K562 (cell line): ENCODE measurements around the gene ALAS2. TPM values are rescaled to one million over a fixed set of nuclear protein-coding genes. Genes with fewer than 3 reads are reported as not detected.

Source experiments
- BDP1 ChIP-seq: IDR thresholded peaks from 3 replicates; pipeline ENCODE4 v1.6.1; 2011; ENCODE audit not compliant: insufficient read length, insufficient read depth
- C11orf30 ChIP-seq: fragments of 450-650 bp; IDR thresholded peaks from 2 replicates; pipeline ENCODE4 v1.6.1; 2016; ENCODE audit warnings: low read depth, mild to moderate bottlenecking
- CBFB ChIP-seq: sonication (generic); formaldehyde crosslinking; IDR thresholded peaks from 2 replicates; pipeline ENCODE4 v1.4.0; 2020; ENCODE audit warnings: mild to moderate bottlenecking, missing genetic modification reagents
- CEBPG ChIP-seq, 3 experiments: fragments of 200-800 bp in 1 of 3; sonication (Bioruptor generic) in 1 of 3; sonication (generic) in 1 of 3; formaldehyde crosslinking in 1 of 3; IDR thresholded peaks in 2 of 3; conservative IDR thresholded peaks in 1 of 3; 2 replicates each; pipeline versions ENCODE4 v1.6.1 to v1.8.0; 2016 to 2022; ENCODE audit warnings: missing compliant biosample characterization in 2 of 3, missing genetic modification characterization in 2 of 3, mild to moderate bottlenecking in 1 of 3, missing genetic modification reagents in 1 of 3
- HEY1 ChIP-seq: fragments of 250-450 bp; sonication (Bioruptor Pico); IDR thresholded peaks from 2 replicates; pipeline ENCODE4 v1.5.0; 2020; ENCODE audit warnings: mild to moderate bottlenecking, moderate library complexity, borderline replicate concordance
- MAZ ChIP-seq, 2 experiments: fragments of 450-650 bp in 1 of 2; sonication (generic) in 1 of 2; formaldehyde crosslinking; IDR thresholded peaks in 1 of 2; conservative IDR thresholded peaks in 1 of 2; 2 replicates each; pipeline versions ENCODE4 v1.4.0 to v1.5.0; 2020; ENCODE audit warnings: mild to moderate bottlenecking in 1 of 2, missing genetic modification reagents in 1 of 2
- MTA3 ChIP-seq: fragments of 450-650 bp; formaldehyde crosslinking; IDR thresholded peaks from 2 replicates; pipeline ENCODE4 v1.6.1; 2017; ENCODE audit warnings: mild to moderate bottlenecking, borderline replicate concordance
- NFATC3 ChIP-seq: fragments of 450-650 bp; IDR thresholded peaks from 2 replicates; pipeline ENCODE4 v1.6.1; 2017; ENCODE audit warnings: mild to moderate bottlenecking
- POLR2AphosphoS2 ChIP-seq: IDR thresholded peaks from 2 replicates; pipeline ENCODE4 v1.6.1; 2012; ENCODE audit warnings: low read length, improper control_type of control experiment
- PRPF4 ChIP-seq: fragments of 200-400 bp; formaldehyde crosslinking; IDR thresholded peaks from one replicate; pipeline ENCODE4 v1.6.1; 2017; ENCODE audit warnings: low read length, low read depth, mild to moderate bottlenecking; ENCODE audit not compliant: insufficient read depth, poor library complexity, severe bottlenecking
- SIRT6 ChIP-seq: IDR thresholded peaks from one replicate; pipeline ENCODE4 v1.6.1; 2012; ENCODE audit warnings: low read depth, mild to moderate bottlenecking, control low read depth, inconsistent platforms, low read length, moderate library complexity
- SMAD3 ChIP-seq: fragments of 450-650 bp; formaldehyde crosslinking; conservative IDR thresholded peaks from 2 replicates; pipeline ENCODE4 v1.4.0; 2020; ENCODE audit warnings: mild to moderate bottlenecking
- SOX6 ChIP-seq: fragments of 450-650 bp; IDR thresholded peaks from 2 replicates; pipeline ENCODE4 v1.6.1; 2014; ENCODE audit warnings: mild to moderate bottlenecking
- ZFP1 ChIP-seq: fragments of 450-650 bp; formaldehyde crosslinking; IDR thresholded peaks from 2 replicates; pipeline ENCODE4 v1.4.0; 2020; ENCODE audit warnings: mild to moderate bottlenecking, mixed read lengths
- ZNF12 ChIP-seq: sonication (generic); formaldehyde crosslinking; IDR thresholded peaks from 2 replicates; pipeline ENCODE4 v1.4.0; 2020; ENCODE audit warnings: mild to moderate bottlenecking, missing genetic modification reagents
- ZNF121 ChIP-seq: sonication (generic); formaldehyde crosslinking; conservative IDR thresholded peaks from 2 replicates; pipeline ENCODE4 v1.8.0; 2022; ENCODE audit warnings: missing genetic modification reagents
- ZNF146 ChIP-seq: IDR thresholded peaks from one replicate; pipeline ENCODE4 v1.6.1; 2018; ENCODE audit warnings: missing compliant biosample characterization; ENCODE audit not compliant: unreplicated experiment
- ZNF253 ChIP-seq: fragments of 250-450 bp; sonication (Bioruptor Pico); conservative IDR thresholded peaks from 2 replicates; pipeline ENCODE4 v1.6.1; 2021; ENCODE audit warnings: mild to moderate bottlenecking
- ZNF311 ChIP-seq: fragments of 250-450 bp; sonication (Bioruptor Pico); IDR thresholded peaks from 2 replicates; pipeline ENCODE4 v1.4.0; 2020; ENCODE audit warnings: mild to moderate bottlenecking, moderate library complexity
- ZNF444 ChIP-seq: fragments of 250-450 bp; sonication (Bioruptor Pico); IDR thresholded peaks from 2 replicates; pipeline ENCODE4 v1.4.0; 2020; ENCODE audit warnings: mild to moderate bottlenecking, moderate library complexity
- polyA plus RNA-seq, 8 experiments: library from polyadenylated mRNA; depleted of rRNA in 4 of 8; stranded (reverse) in 5 of 8; unstranded in 3 of 8; fragments of >200 nt; fragmentation: Nextera tagmentation in 2 of 8; fragmentation: Illumina TruSeq in 1 of 8; extraction: Ambion mirVana in 2 of 8; extraction: Trizol in 1 of 8; gene quantifications; 2 replicates each; pipeline versions ENCODE4 v1.2.1 to v1.2.3, GENCODE V29; 2011 to 2014; ENCODE audit warnings: inconsistent platforms in 1 of 8, missing spikeins in 1 of 8
- total RNA-seq, 7 experiments: library from RNA; depleted of rRNA in 6 of 7; stranded (reverse); fragments of >200 nt in 6 of 7; fragmentation: Illumina TruSeq in 2 of 7; extraction: Trizol in 2 of 7; gene quantifications; 2 replicates each; pipeline versions ENCODE4 v1.2.1 to v1.2.3, GENCODE V29; 2011 to 2021; ENCODE audit warnings: low replicate concordance in 1 of 7
- TF ChIP-seq, protein P1 (sequence below): fragments of 250-450 bp; sonication (Bioruptor Pico); IDR thresholded peaks from 2 replicates; pipeline ENCODE4 v1.9.0; 2021; ENCODE audit warnings: mild to moderate bottlenecking, inconsistent platforms
- TF ChIP-seq, protein P2 (sequence below): fragments of 450-650 bp; formaldehyde crosslinking; IDR thresholded peaks from 2 replicates; pipeline ENCODE4 v1.4.0; 2022; ENCODE audit warnings: missing genetic modification characterization
- TF ChIP-seq, protein P3 (sequence below): IDR thresholded peaks from 2 replicates; pipeline ENCODE4 v1.6.1; 2011; ENCODE audit warnings: borderline replicate concordance, low read depth, mild to moderate bottlenecking, moderate library complexity, low read length; ENCODE audit not compliant: insufficient read depth, poor library complexity, severe bottlenecking

The ALAS2 gene
- total and polyA plus RNA-seq, 9 of the 15 experiments (the other 6 are each of a cell fraction or from before 2014, with no cell fraction given) = 14.6 to 101 (median 33.4) TPM

DNA sequence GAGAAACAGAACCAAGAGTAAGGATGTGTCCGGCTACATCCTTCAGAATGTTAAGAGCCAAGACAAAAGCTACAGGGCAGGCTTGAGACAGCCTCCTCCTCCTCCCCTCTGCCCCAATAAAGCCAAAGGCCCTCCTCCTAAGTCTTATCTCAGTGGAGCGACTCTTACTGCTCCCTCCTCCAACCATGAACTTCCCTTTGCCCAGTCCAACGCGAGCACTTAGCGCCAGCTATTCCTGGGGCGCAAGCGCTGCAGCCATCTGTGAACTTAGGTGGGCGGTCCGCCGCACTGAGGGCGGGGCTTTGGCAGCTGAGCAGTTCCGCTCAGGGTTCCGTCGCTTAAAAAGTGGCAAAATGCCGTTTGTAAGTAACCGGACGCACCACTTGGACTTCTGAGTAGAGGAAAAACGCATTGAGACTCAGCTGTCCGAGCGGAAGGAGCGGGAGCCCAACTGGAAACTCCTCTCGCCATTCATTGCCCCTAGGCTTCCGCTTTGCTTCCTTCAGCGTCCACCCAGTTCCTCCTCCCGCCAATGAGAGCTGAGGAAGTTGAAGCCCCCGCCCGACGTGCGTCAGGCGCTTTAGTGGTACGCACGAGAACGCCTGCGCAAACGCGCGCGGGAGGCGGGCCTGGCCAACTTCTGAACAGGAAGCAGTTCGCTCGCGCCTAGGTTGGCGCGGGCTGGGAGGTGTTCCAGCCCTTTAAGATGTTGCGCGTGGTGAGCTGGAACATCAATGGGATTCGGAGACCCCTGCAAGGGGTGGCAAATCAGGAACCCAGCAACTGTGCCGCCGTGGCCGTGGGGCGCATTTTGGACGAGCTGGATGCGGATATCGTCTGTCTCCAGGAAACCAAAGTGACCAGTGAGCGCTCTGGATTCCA is 30.8 kb downstream of the ALAS2 start, which contains the start of gene APEX2 (continued):
- TF ChIP-seq, protein P1, sequence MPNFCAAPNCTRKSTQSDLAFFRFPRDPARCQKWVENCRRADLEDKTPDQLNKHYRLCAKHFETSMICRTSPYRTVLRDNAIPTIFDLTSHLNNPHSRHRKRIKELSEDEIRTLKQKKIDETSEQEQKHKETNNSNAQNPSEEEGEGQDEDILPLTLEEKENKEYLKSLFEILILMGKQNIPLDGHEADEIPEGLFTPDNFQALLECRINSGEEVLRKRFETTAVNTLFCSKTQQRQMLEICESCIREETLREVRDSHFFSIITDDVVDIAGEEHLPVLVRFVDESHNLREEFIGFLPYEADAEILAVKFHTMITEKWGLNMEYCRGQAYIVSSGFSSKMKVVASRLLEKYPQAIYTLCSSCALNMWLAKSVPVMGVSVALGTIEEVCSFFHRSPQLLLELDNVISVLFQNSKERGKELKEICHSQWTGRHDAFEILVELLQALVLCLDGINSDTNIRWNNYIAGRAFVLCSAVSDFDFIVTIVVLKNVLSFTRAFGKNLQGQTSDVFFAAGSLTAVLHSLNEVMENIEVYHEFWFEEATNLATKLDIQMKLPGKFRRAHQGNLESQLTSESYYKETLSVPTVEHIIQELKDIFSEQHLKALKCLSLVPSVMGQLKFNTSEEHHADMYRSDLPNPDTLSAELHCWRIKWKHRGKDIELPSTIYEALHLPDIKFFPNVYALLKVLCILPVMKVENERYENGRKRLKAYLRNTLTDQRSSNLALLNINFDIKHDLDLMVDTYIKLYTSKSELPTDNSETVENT (CRISPR knock-in tag) = no peak
- no peak for TF ChIP-seq CEBPG (CRISPR knock-in tag; IDR thresholded peaks at IDR 0.05)
- TF ChIP-seq CEBPG (tag; conservative IDR thresholded peaks at IDR 0.05 in 1 of 2, IDR thresholded peaks at IDR 0.05 in 1 of 2) = no peak
- TF ChIP-seq ZNF146 (CRISPR knock-in tag) = no peak
- TF ChIP-seq ZNF311 (CRISPR knock-in tag) = no peak
- no peak for TF ChIP-seq HEY1 (CRISPR knock-in tag)
- no peak for TF ChIP-seq ZNF253 (CRISPR knock-in tag)
- no peak for TF ChIP-seq ZNF12 (CRISPR knock-in tag)
- TF ChIP-seq PRPF4 = no peak
- no peak for TF ChIP-seq ZNF444 (CRISPR knock-in tag)
- TF ChIP-seq CBFB (CRISPR knock-in tag) = no peak
- TF ChIP-seq MAZ (CRISPR knock-in tag; conservative IDR thresholded peaks at IDR 0.05 in 1 of 2, IDR thresholded peaks at IDR 0.05 in 1 of 2) = peak in 1 of 2 experiments; percentile 76; a peak in 2 of 4 replicates
- TF ChIP-seq, protein P2, sequence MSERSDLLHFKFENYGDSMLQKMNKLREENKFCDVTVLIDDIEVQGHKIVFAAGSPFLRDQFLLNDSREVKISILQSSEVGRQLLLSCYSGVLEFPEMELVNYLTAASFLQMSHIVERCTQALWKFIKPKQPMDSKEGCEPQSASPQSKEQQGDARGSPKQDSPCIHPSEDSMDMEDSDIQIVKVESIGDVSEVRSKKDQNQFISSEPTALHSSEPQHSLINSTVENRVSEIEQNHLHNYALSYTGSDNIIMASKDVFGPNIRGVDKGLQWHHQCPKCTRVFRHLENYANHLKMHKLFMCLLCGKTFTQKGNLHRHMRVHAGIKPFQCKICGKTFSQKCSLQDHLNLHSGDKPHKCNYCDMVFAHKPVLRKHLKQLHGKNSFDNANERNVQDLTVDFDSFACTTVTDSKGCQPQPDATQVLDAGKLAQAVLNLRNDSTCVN = no peak
- no peak for TF ChIP-seq ZNF121 (CRISPR knock-in tag)
- TF ChIP-seq POLR2AphosphoS2 = no peak
- TF ChIP-seq SMAD3 (CRISPR knock-in tag) = no peak
- TF ChIP-seq SOX6 = no peak; the same call in 1 of the 2 replicates
- no peak for TF ChIP-seq NFATC3
- peak; percentile 57 for TF ChIP-seq C11orf30
- no peak for TF ChIP-seq SIRT6
- TF ChIP-seq, protein P3, sequence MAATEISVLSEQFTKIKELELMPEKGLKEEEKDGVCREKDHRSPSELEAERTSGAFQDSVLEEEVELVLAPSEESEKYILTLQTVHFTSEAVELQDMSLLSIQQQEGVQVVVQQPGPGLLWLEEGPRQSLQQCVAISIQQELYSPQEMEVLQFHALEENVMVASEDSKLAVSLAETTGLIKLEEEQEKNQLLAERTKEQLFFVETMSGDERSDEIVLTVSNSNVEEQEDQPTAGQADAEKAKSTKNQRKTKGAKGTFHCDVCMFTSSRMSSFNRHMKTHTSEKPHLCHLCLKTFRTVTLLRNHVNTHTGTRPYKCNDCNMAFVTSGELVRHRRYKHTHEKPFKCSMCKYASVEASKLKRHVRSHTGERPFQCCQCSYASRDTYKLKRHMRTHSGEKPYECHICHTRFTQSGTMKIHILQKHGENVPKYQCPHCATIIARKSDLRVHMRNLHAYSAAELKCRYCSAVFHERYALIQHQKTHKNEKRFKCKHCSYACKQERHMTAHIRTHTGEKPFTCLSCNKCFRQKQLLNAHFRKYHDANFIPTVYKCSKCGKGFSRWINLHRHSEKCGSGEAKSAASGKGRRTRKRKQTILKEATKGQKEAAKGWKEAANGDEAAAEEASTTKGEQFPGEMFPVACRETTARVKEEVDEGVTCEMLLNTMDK = no peak
- TF ChIP-seq BDP1 = no peak
- TF ChIP-seq ZFP1 (CRISPR knock-in tag) = no peak
- TF ChIP-seq MTA3 = no peak
